ENCODE results near the gene OXLD1.

- TF ChIP-seq CTCF (IDR thresholded peaks at IDR 0.05) (no peak), POLR2A (IDR thresholded peaks at IDR 0.05) (no peak)
Observed at GRCh38 chr17:81691608-81692007, 25.2 kb upstream of the OXLD1 start.
